ENCODE data around the gene NFE2L2.

DNA sequence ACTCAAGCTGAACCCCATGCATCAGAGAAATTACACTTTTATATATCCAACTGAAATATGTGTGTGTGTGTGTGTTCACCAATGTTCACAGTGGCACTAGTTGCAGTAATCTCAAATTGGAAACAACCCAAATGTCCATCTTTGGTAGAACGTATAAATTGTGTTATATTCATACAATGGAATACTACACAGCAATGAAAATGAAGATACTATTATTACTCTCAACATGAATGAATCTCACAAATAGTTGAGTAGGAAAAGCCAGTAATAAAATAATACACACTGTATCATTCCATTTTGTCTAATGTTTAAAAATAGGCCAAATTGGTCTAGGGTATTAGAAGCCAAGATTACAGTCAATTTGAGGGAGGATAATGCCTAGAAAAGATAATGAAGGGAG is 48.0 kb upstream of the NFE2L2 start:
- no peak for TF ChIP-seq EZH2phosphoT487 (IDR thresholded peaks at IDR 0.05; ENCODE audit: insufficient read depth, low read depth)
- no peak for TF ChIP-seq EZH2 (IDR thresholded peaks at IDR 0.05; ENCODE audit: insufficient read depth, poor library complexity, severe bottlenecking)
